Skin of body (tissue), 2 donors: Measurements from ENCODE around the gene PRCD. TPM values are rescaled to one million over a fixed set of nuclear protein-coding genes. Genes with fewer than 3 reads are reported as not detected.

Experiments
- DNase-seq: peaks from one replicate; lab custom pipeline; 2025; lab: John Stamatoyannopoulos, UW
- total RNA-seq: library from RNA; depleted of rRNA; stranded (reverse); fragments of >200 nt; gene quantifications from one replicate; pipeline ENCODE4 v1.2.3, GENCODE V29; 2014

PRCD gene
- total RNA-seq, 1 donor from 2014 or later: 2.7 TPM

- DNase-seq: peak; percentile 94
These were observed 797 bp downstream of the PRCD start for GRCh38 chr17:76540381-76541300.

- DNase-seq: no peak
These were observed 2.1 kb downstream of the PRCD start for GRCh38 chr17:76541739-76542454.

- no peak for DNase-seq
These were observed 2.7 kb downstream of the PRCD start for GRCh38 chr17:76542566-76542971.

GRCh38 chr17:76542984-76543383, 3.1 kb downstream of the PRCD start:
- no peak for DNase-seq

GRCh38 chr17:76543482-76543825, 3.6 kb downstream of the PRCD start:
- DNase-seq: no peak

- no peak for DNase-seq
These were observed 4.1 kb downstream of the PRCD start for GRCh38 chr17:76543826-76544545.

GRCh38 chr17:76544546-76545365, 4.9 kb downstream of the PRCD start:
- no peak for DNase-seq

GRCh38 chr17:76545918-76546555, 6.2 kb downstream of the PRCD start:
- DNase-seq: no peak

- peak; percentile 26 for DNase-seq
These were observed 6.8 kb downstream of the PRCD start for GRCh38 chr17:76546556-76547182.

GRCh38 chr17:76547183-76547641, 7.4 kb downstream of the PRCD start:
- peak; percentile 54 for DNase-seq

GRCh38 chr17:76547642-76548202, 7.9 kb downstream of the PRCD start:
- DNase-seq: no peak

GRCh38 chr17:76548378-76549214, 8.8 kb downstream of the PRCD start:
- DNase-seq: no peak

GRCh38 chr17:76549215-76549518, 9.3 kb downstream of the PRCD start:
- no peak for DNase-seq

GRCh38 chr17:76549539-76549938, 9.7 kb downstream of the PRCD start:
- DNase-seq: no peak

GRCh38 chr17:76550712-76551615, 11.1 kb downstream of the PRCD start:
- DNase-seq: no peak

GRCh38 chr17:76551685-76552084, 11.8 kb downstream of the PRCD start:
- DNase-seq: no peak

- DNase-seq: no peak
These were observed 13.5 kb downstream of the PRCD start for GRCh38 chr17:76553178-76553908.
